HCT116 (cell line): ENCODE data around the gene NF1. TPM values are rescaled to one million over a fixed set of nuclear protein-coding genes. Genes with fewer than 3 reads are reported as not detected.

ENCODE experiments used
- ATAC-seq: fragments of 200-7000 bp; cut with Tn5 transposase; 2 replicates; pipeline ENCODE4 v1.9.1; 2020; ENCODE audit warnings: mild to moderate bottlenecking, moderate library complexity
- BruUV-seq: library from RNA; stranded (reverse); fragments of 400-500 nt; replicated peaks from 2 replicates; lab custom pipeline; 2021; lab: Mats Ljungman, UMichigan
- CTCF ChIA-PET: fragments of 300-600 bp; sonication (Branson Sonifier 250); formaldehyde crosslinking; loops from one replicate; lab custom pipeline; 2021; ENCODE audit warnings: antibody characterized with exemption; lab: Charles Lee
- POLR2A ChIA-PET: fragments of 300-600, 350-600 bp; sonication (Branson Sonifier 250); formaldehyde crosslinking; loops from one replicate; lab custom pipeline; 2021; ENCODE audit warnings: antibody characterized with exemption; lab: Charles Lee
- RAD21 ChIA-PET, 2 experiments: fragments of 300-600 bp; sonication (Branson Sonifier 250); formaldehyde crosslinking; loops; one replicate each; lab custom pipeline; 2023; ENCODE audit warnings: low total read pairs in 2 of 2; ENCODE audit not compliant: uncharacterized antibody in 2 of 2, unreplicated experiment in 2 of 2, low non-redundant PET in 1 of 2; lab: Charles Lee
- DNase-seq: peaks from one replicate; pipeline ENCODE4 v3.0.0-alpha.2; 2010; ENCODE audit warnings: low read depth, low spot score
- H2AFZ ChIP-seq: fragments of 200-600 bp; shearing (Covaris generic), sonication (generic); 2 replicates; pipeline ENCODE4 v1.6.1; 2017; ENCODE audit warnings: low read depth, mixed run types, mixed read lengths, antibody characterized with exemption, low read length; ENCODE audit not compliant: poor library complexity, severe bottlenecking
- H3K27ac ChIP-seq: 2 replicates; pipeline ENCODE4 v1.5.1; 2012; ENCODE audit warnings: low read depth, low read length
- H3K27me3 ChIP-seq: fragments of 200-600 bp; sonication (generic); 2 replicates; pipeline ENCODE4 v1.6.1; 2016; ENCODE audit warnings: mixed run types, low read length, mixed read lengths; ENCODE audit not compliant: insufficient read depth
- H3K36me3 ChIP-seq, 2 experiments: fragments of 200-500 bp in 1 of 2; fragments of 200-600 bp in 1 of 2; sonication (Bioruptor generic) in 1 of 2; sonication (generic) in 1 of 2; 2 replicates each; pipeline versions ENCODE4 v1.5.1 to v1.6.1; 2014 to 2016; ENCODE audit warnings: low read length in 2 of 2, inconsistent platforms in 1 of 2, mixed read lengths in 1 of 2, mixed run types in 1 of 2; ENCODE audit not compliant: insufficient read depth in 2 of 2, control insufficient read depth in 1 of 2
- H3K4me1 ChIP-seq, 2 experiments: fragments of 200-600 bp in 1 of 2; sonication (generic) in 1 of 2; 2 replicates each; pipeline versions ENCODE4 v1.5.1 to v1.6.1; 2012 to 2017; ENCODE audit warnings: low read length in 2 of 2, inconsistent platforms in 1 of 2, mild to moderate bottlenecking in 1 of 2, mixed read lengths in 1 of 2, mixed run types in 1 of 2, moderate library complexity in 1 of 2; ENCODE audit not compliant: insufficient read depth in 2 of 2, control insufficient read depth in 1 of 2
- H3K4me2 ChIP-seq: fragments of 200-600 bp; sonication (generic); 2 replicates; pipeline ENCODE4 v1.6.1; 2017; ENCODE audit warnings: mixed run types, low read length, mixed read lengths
- H3K4me3 ChIP-seq, 2 experiments: fragments of 200-600 bp in 1 of 2; sonication (generic) in 1 of 2; replicated peaks in 1 of 2; 2 replicates each; pipeline ENCODE4 v1.5.1; 2011 to 2016; ENCODE audit warnings: low read length in 2 of 2, control low read depth in 1 of 2, low read depth in 1 of 2, mild to moderate bottlenecking in 1 of 2, mixed read lengths in 1 of 2, mixed run types in 1 of 2
- H3K79me2 ChIP-seq: fragments of 200-600 bp; sonication (generic); 2 replicates; pipeline ENCODE4 v1.6.1; 2017; ENCODE audit warnings: mild to moderate bottlenecking, mixed run types, low read length, moderate library complexity, mixed read lengths; ENCODE audit not compliant: insufficient read depth
- H3K9ac ChIP-seq: fragments of 200-600 bp; sonication (generic); 2 replicates; pipeline ENCODE4 v1.6.1; 2016; ENCODE audit warnings: low read length, mixed read lengths
- H3K9me2 ChIP-seq: fragments of 200-600 bp; sonication (generic), shearing (Covaris generic); 2 replicates; pipeline ENCODE4 v1.6.1; 2017; ENCODE audit warnings: mixed run types, mild to moderate bottlenecking, moderate library complexity; ENCODE audit not compliant: insufficient read depth
- H3K9me3 ChIP-seq, 2 experiments: fragments of 200-500 bp in 1 of 2; fragments of 200-600 bp in 1 of 2; sonication (Bioruptor generic) in 1 of 2; sonication (generic) in 1 of 2; 2 replicates each; pipeline ENCODE4 v1.6.1; 2014 to 2017; ENCODE audit warnings: low read length in 2 of 2, mixed read lengths in 2 of 2, inconsistent platforms in 1 of 2, low read depth in 1 of 2, mild to moderate bottlenecking in 1 of 2, mixed run types in 1 of 2, moderate library complexity in 1 of 2; ENCODE audit not compliant: control insufficient read depth in 1 of 2, insufficient read depth in 1 of 2
- H4K20me1 ChIP-seq: fragments of 200-600 bp; sonication (generic), shearing (Covaris generic); 2 replicates; pipeline ENCODE4 v1.6.1; 2017; ENCODE audit warnings: mixed run types, mild to moderate bottlenecking, moderate library complexity; ENCODE audit not compliant: insufficient read depth
- CBX3 ChIP-seq: IDR thresholded peaks from 2 replicates; pipeline ENCODE4 v1.6.1; 2012; ENCODE audit warnings: low read depth
- CEBPB ChIP-seq: IDR thresholded peaks from 2 replicates; pipeline ENCODE4 v1.6.1; 2012; ENCODE audit warnings: low read depth
- CTCF ChIP-seq, 3 experiments: fragments of 200-600 bp in 1 of 3; sonication (generic) in 1 of 3; IDR thresholded peaks in 2 of 3; conservative IDR thresholded peaks in 1 of 3; 2 replicates each; pipeline ENCODE4 v1.5.1; 2012 to 2017; ENCODE audit warnings: low read depth in 2 of 3, low read length in 2 of 3, antibody characterized with exemption in 1 of 3, borderline replicate concordance in 1 of 3, control low read depth in 1 of 3, mild to moderate bottlenecking in 1 of 3, mixed read lengths in 1 of 3, mixed run types in 1 of 3, moderate library complexity in 1 of 3; ENCODE audit not compliant: insufficient read depth in 1 of 3
- EGR1 ChIP-seq: IDR thresholded peaks from 2 replicates; pipeline ENCODE4 v1.6.1; 2012; ENCODE audit warnings: low read depth
- EZH2 ChIP-seq: fragments of 200-600 bp; sonication (generic); IDR thresholded peaks from 2 replicates; pipeline ENCODE4 v1.6.1; 2017; ENCODE audit warnings: antibody characterized with exemption, mixed run types
- EZH2phosphoT487 ChIP-seq: fragments of 200-600 bp; IDR thresholded peaks from 2 replicates; pipeline ENCODE4 v1.6.1; 2018; ENCODE audit warnings: antibody characterized with exemption, borderline replicate concordance
- FOSL1 ChIP-seq: IDR thresholded peaks from 2 replicates; pipeline ENCODE4 v1.6.1; 2012; ENCODE audit warnings: low read depth
- JUND ChIP-seq: IDR thresholded peaks from 2 replicates; pipeline ENCODE4 v1.6.1; 2012
- POLR2A ChIP-seq: IDR thresholded peaks from 2 replicates; pipeline ENCODE4 v1.7.0; 2011; ENCODE audit warnings: borderline replicate concordance; ENCODE audit not compliant: insufficient read depth, insufficient read length; ENCODE audit errors: extremely low read depth
- POLR2AphosphoS5 ChIP-seq: IDR thresholded peaks from 2 replicates; pipeline ENCODE4 v1.6.1; 2011; ENCODE audit warnings: mild to moderate bottlenecking, low read depth, low read length, moderate library complexity
- RAD21 ChIP-seq: IDR thresholded peaks from 2 replicates; pipeline ENCODE4 v1.6.1; 2012; ENCODE audit warnings: low read depth, mild to moderate bottlenecking
- SIN3A ChIP-seq: IDR thresholded peaks from 2 replicates; pipeline ENCODE4 v1.6.1; 2012; ENCODE audit warnings: low read depth
- SRF ChIP-seq: IDR thresholded peaks from 2 replicates; pipeline ENCODE4 v1.6.1; 2012; ENCODE audit warnings: low read depth
- TCF7L2 ChIP-seq: IDR thresholded peaks from 2 replicates; pipeline ENCODE4 v1.7.0; 2011; ENCODE audit warnings: borderline replicate concordance, inconsistent platforms; ENCODE audit not compliant: insufficient read depth, insufficient read length; ENCODE audit errors: extremely low read depth
- YY1 ChIP-seq: IDR thresholded peaks from 2 replicates; pipeline ENCODE4 v1.6.1; 2011; ENCODE audit warnings: low read length, low read depth, moderate library complexity, mild to moderate bottlenecking; ENCODE audit not compliant: insufficient replicate concordance; ENCODE audit errors: extremely low read depth
- ZBTB33 ChIP-seq: IDR thresholded peaks from 2 replicates; pipeline ENCODE4 v1.6.1; 2011; ENCODE audit warnings: mild to moderate bottlenecking, low read length, moderate library complexity; ENCODE audit not compliant: insufficient replicate concordance; ENCODE audit errors: extremely low read depth
- ZFX ChIP-seq: fragments of 450-650 bp; IDR thresholded peaks from 2 replicates; pipeline ENCODE4 v1.6.1; 2017
- ZNF274 ChIP-seq: fragments of 200-500 bp; sonication (Bioruptor generic); IDR thresholded peaks from 2 replicates; pipeline ENCODE4 v1.6.1; 2014; ENCODE audit warnings: mild to moderate bottlenecking, low read depth, low read length, inconsistent platforms
- intact Hi-C: fragments of 100-400 bp; cut with micrococcal nuclease; formaldehyde crosslinking; loops from 2 replicates; pipeline ENCODE4 v1.10.0; 2022
- total RNA-seq: library from RNA; stranded (reverse); gene quantifications from one replicate; pipeline ENCODE4 v1.2.1, GENCODE V29; 2021; ENCODE audit not compliant: unreplicated experiment
- TF ChIP-seq, protein P1 (sequence below): IDR thresholded peaks from 2 replicates; pipeline ENCODE4 v1.6.1; 2012
- TF ChIP-seq, protein P2 (sequence below): IDR thresholded peaks from 2 replicates; pipeline ENCODE4 v1.6.1; 2012

NF1 gene
- total RNA-seq, 1 experiment from 2014 or later, result 20.8 TPM

- Histone ChIP-seq H4K20me1 (no peaks in the 10 kb centered on the region), H2AFZ (no peak overlapping the region), H3K4me3 (no peak overlapping the region), H3K4me2 (no peak overlapping the region), H3K27me3 (no peaks in the 10 kb centered on the region), H3K9ac (no peak overlapping the region), H3K79me2 (no peaks in the 10 kb centered on the region), H3K36me3 (no peaks in the 10 kb centered on the region), H3K27ac (no peak overlapping the region), H3K4me1 (no peaks in the 10 kb centered on the region), H3K9me3 (no peaks in the 10 kb centered on the region), H3K9me2 (no peaks in the 10 kb centered on the region)
- DNase-seq, result no peak
- TF ChIP-seq CBX3 (no peak), CTCF (IDR thresholded peaks at IDR 0.05 in 2 of 3, conservative IDR thresholded peaks at IDR 0.05 in 1 of 3; ENCODE audit: borderline replicate concordance in 1 of 3, insufficient read depth in 1 of 3, low read depth in 2 of 3, low read length in 2 of 3) (no peak), SIN3A (no peak), CEBPB (no peak), EZH2 (no peak), RAD21 (no peak), YY1 (no peak), ZBTB33 (no peak), EGR1 (no peak), FOSL1 (no peak), ZFX (no peak), SRF (no peak), EZH2phosphoT487 (no peak), POLR2AphosphoS5 (no peak), ZNF274 (no peak), POLR2A (no peak), JUND (no peak), TCF7L2 (no peak)
- TF ChIP-seq, protein P1, sequence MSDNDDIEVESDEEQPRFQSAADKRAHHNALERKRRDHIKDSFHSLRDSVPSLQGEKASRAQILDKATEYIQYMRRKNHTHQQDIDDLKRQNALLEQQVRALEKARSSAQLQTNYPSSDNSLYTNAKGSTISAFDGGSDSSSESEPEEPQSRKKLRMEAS, result no peak
- TF ChIP-seq, protein P2, sequence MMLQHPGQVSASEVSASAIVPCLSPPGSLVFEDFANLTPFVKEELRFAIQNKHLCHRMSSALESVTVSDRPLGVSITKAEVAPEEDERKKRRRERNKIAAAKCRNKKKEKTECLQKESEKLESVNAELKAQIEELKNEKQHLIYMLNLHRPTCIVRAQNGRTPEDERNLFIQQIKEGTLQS, result no peak
- ChIA-PET POLR2A (no interaction called here), CTCF (no interaction called here), RAD21 (no interaction called here)
- no peak for ATAC-seq
- no TSS peak for BruUV-seq
- intact Hi-C loops, result no loop called here
Observed at GRCh38 chr17:31418773-31419350, 324.1 kb downstream of the NF1 start.
